IMR-90 (cell line): Measurements from ENCODE around the gene RAB40C. TPM values are rescaled to one million over a fixed set of nuclear protein-coding genes. Genes with fewer than 3 reads are reported as not detected.
A peak's percentile ranks its signal among the peaks of the same experiment; 100 is the strongest.

Source experiments
- ATAC-seq: fragments of 200-7000 bp; cut with Tn5 transposase; 2 replicates; pipeline ENCODE4 v1.9.1; 2020; ENCODE audit warnings: low read depth, mild to moderate bottlenecking, moderate library complexity
- BruUV-seq: library from RNA; stranded (reverse); fragments of 400-500 nt; replicated peaks from 2 replicates; lab custom pipeline; 2021; lab: Mats Ljungman, UMichigan
- CTCF ChIA-PET: fragments of 300-600 bp; formaldehyde crosslinking; extraction: SDS; loops from one replicate; lab custom pipeline; 2021; ENCODE audit warnings: antibody characterized with exemption; lab: Yijun Ruan, JAX
- POLR2A ChIA-PET: fragments of 300-600 bp; sonication (Branson Sonifier 250); formaldehyde crosslinking; loops from one replicate; lab custom pipeline; 2022; ENCODE audit warnings: antibody characterized with exemption; ENCODE audit not compliant: unreplicated experiment; lab: Charles Lee
- DNase-seq: peaks from one replicate; pipeline ENCODE4 v3.0.0; 2013
- H2AFZ ChIP-seq: replicated peaks from 2 replicates; pipeline ENCODE3; 2013; ENCODE audit warnings: low read length, mild to moderate bottlenecking; ENCODE audit not compliant: poor library complexity
- H2AK5ac ChIP-seq: 2 replicates; pipeline ENCODE4 v1.6.1; 2013; ENCODE audit warnings: low read depth, low read length, inconsistent platforms
- H2AK9ac ChIP-seq: replicated peaks from 2 replicates; pipeline ENCODE3; 2013; ENCODE audit warnings: mild to moderate bottlenecking, low read depth, low read length, moderate library complexity; ENCODE audit not compliant: poor library complexity
- H2BK120ac ChIP-seq: 2 replicates; pipeline ENCODE4 v1.6.1; 2013; ENCODE audit warnings: low read depth, low read length, inconsistent platforms
- H2BK15ac ChIP-seq: 3 replicates; pipeline ENCODE4 v1.6.1; 2013; ENCODE audit warnings: low read depth, low read length, inconsistent platforms
- H2BK20ac ChIP-seq: 2 replicates; pipeline ENCODE4 v1.6.1; 2013; ENCODE audit warnings: low read depth, mild to moderate bottlenecking, inconsistent platforms, low read length, moderate library complexity
- H2BK5ac ChIP-seq: 2 replicates; pipeline ENCODE4 v1.6.1; 2013; ENCODE audit warnings: mild to moderate bottlenecking, low read depth, low read length, inconsistent platforms; ENCODE audit not compliant: poor library complexity, severe bottlenecking
- H3K14ac ChIP-seq: replicated peaks from 2 replicates; pipeline ENCODE4 v1.6.1; 2013; ENCODE audit warnings: low read depth, low read length, inconsistent platforms
- H3K18ac ChIP-seq: 2 replicates; pipeline ENCODE4 v1.6.1; 2013; ENCODE audit warnings: low read depth, low read length, control low read depth
- H3K23ac ChIP-seq: 2 replicates; pipeline ENCODE4 v1.6.1; 2013; ENCODE audit warnings: low read depth, low read length, inconsistent platforms
- H3K27ac ChIP-seq: 2 replicates; pipeline ENCODE4 v1.5.1; 2013; ENCODE audit warnings: mild to moderate bottlenecking, control low read depth, low read length; ENCODE audit not compliant: insufficient read depth
- H3K27me3 ChIP-seq: 2 replicates; pipeline ENCODE4 v1.6.1; 2013; ENCODE audit warnings: low read length; ENCODE audit not compliant: control insufficient read depth, insufficient read depth
- H3K36me3 ChIP-seq: 2 replicates; pipeline ENCODE4 v1.6.1; 2013; ENCODE audit warnings: low read length, mixed read lengths; ENCODE audit not compliant: control insufficient read depth, insufficient read depth
- H3K4ac ChIP-seq: 2 replicates; pipeline ENCODE4 v1.6.1; 2013; ENCODE audit warnings: low read depth, low read length, inconsistent platforms
- H3K4me1 ChIP-seq: 2 replicates; pipeline ENCODE4 v1.6.1; 2013; ENCODE audit warnings: low read length, mixed read lengths; ENCODE audit not compliant: control insufficient read depth, insufficient read depth
- H3K4me2 ChIP-seq: 2 replicates; pipeline ENCODE4 v1.6.1; 2013; ENCODE audit warnings: low read depth, mild to moderate bottlenecking, control low read depth, low read length, moderate library complexity
- H3K4me3 ChIP-seq: 2 replicates; pipeline ENCODE4 v1.5.1; 2013; ENCODE audit warnings: low read depth, mild to moderate bottlenecking, control low read depth, low read length, moderate library complexity; ENCODE audit not compliant: insufficient read depth
- H3K56ac ChIP-seq: 2 replicates; pipeline ENCODE4 v1.6.1; 2013; ENCODE audit warnings: low read length, inconsistent platforms; ENCODE audit not compliant: insufficient read depth; ENCODE audit errors: extremely low read depth
- H3K79me1 ChIP-seq, 2 experiments: 2 replicates each; pipeline ENCODE4 v1.6.1; 2013; ENCODE audit warnings: low read length in 2 of 2, inconsistent platforms in 1 of 2, low read depth in 1 of 2
- H3K9ac ChIP-seq: 2 replicates; pipeline ENCODE4 v1.6.1; 2013; ENCODE audit warnings: low read depth, low read length, control low read depth
- H3K9me1 ChIP-seq: 2 replicates; pipeline ENCODE4 v1.6.1; 2013; ENCODE audit warnings: low read length, inconsistent platforms; ENCODE audit not compliant: insufficient read depth
- H3K9me3 ChIP-seq: 2 replicates; pipeline ENCODE4 v1.6.1; 2013; ENCODE audit warnings: low read length; ENCODE audit not compliant: control insufficient read depth, insufficient read depth
- H4K20me1 ChIP-seq: 2 replicates; pipeline ENCODE4 v1.6.1; 2013; ENCODE audit warnings: low read length, inconsistent platforms; ENCODE audit not compliant: insufficient read depth
- H4K5ac ChIP-seq: 2 replicates; pipeline ENCODE4 v1.6.1; 2013; ENCODE audit warnings: mild to moderate bottlenecking, low read depth, low read length, control low read depth
- H4K8ac ChIP-seq, 2 experiments: 2 replicates each; pipeline ENCODE4 v1.6.1; 2013; ENCODE audit warnings: low read depth in 2 of 2, low read length in 2 of 2, control low read depth in 1 of 2, inconsistent platforms in 1 of 2
- H4K91ac ChIP-seq: 2 replicates; pipeline ENCODE4 v1.6.1; 2013; ENCODE audit warnings: low read depth, low read length, inconsistent platforms; ENCODE audit not compliant: insufficient read depth
- CEBPB ChIP-seq: IDR thresholded peaks from 2 replicates; pipeline ENCODE4 v1.6.1; 2012; ENCODE audit warnings: low read depth, low read length, improper control_type of control experiment
- CHD1 ChIP-seq: IDR thresholded peaks from 2 replicates; pipeline ENCODE4 v1.6.1; 2012; ENCODE audit warnings: low read depth, low read length, improper control_type of control experiment
- FOS ChIP-seq: fragments of 150-350 bp; IDR thresholded peaks from 2 replicates; pipeline ENCODE4 v1.6.1; 2016; ENCODE audit warnings: low read depth, low read length
- MAFK ChIP-seq: IDR thresholded peaks from 2 replicates; pipeline ENCODE4 v1.6.1; 2012; ENCODE audit warnings: low read depth, low read length, improper control_type of control experiment
- MAZ ChIP-seq: IDR thresholded peaks from 2 replicates; pipeline ENCODE4 v1.6.1; 2012; ENCODE audit warnings: low read depth, mild to moderate bottlenecking, low read length, improper control_type of control experiment, moderate library complexity, borderline replicate concordance
- MXI1 ChIP-seq: IDR thresholded peaks from 2 replicates; pipeline ENCODE4 v1.6.1; 2012; ENCODE audit warnings: low read depth, mild to moderate bottlenecking, low read length, moderate library complexity, borderline replicate concordance
- POLR2A ChIP-seq: IDR thresholded peaks from 2 replicates; pipeline ENCODE4 v1.6.1; 2012; ENCODE audit warnings: mild to moderate bottlenecking, low read depth, low read length
- RAD21 ChIP-seq: IDR thresholded peaks from 2 replicates; pipeline ENCODE4 v1.6.1; 2012; ENCODE audit warnings: low read length, improper control_type of control experiment
- RCOR1 ChIP-seq: IDR thresholded peaks from 2 replicates; pipeline ENCODE4 v1.6.1; 2012; ENCODE audit warnings: mild to moderate bottlenecking, low read length, improper control_type of control experiment; ENCODE audit not compliant: insufficient replicate concordance
- RFX5 ChIP-seq: IDR thresholded peaks from 2 replicates; pipeline ENCODE4 v1.8.0; 2012; ENCODE audit warnings: low read depth, mild to moderate bottlenecking, low read length, moderate library complexity
- SMC3 ChIP-seq: fragments of 150-350 bp; IDR thresholded peaks from 2 replicates; pipeline ENCODE4 v1.6.1; 2016; ENCODE audit warnings: low read depth, mild to moderate bottlenecking, antibody characterized with exemption, low read length, moderate library complexity
- whole genome bisulfite sequencing, 2 experiments: methylation state at CpG; one replicate each; pipeline versions ENCODE4 v1.1.5 to v1.1.7; 2013; ENCODE audit warnings: missing lambda C conversion rate in 2 of 2; ENCODE audit not compliant: insufficient read length in 1 of 2; ENCODE audit errors: extremely low coverage in 2 of 2; 5-methylcytosine and 5-hydroxymethylcytosine counted together
- dilution Hi-C: fragments of 300-500 bp; cut with HindIII; formaldehyde crosslinking; loops from one replicate; pipeline ENCODE4 v1.14.3; 2018; ENCODE audit warnings: low sequenced_read_pairs; ENCODE audit not compliant: unreplicated experiment
- in situ Hi-C: fragments of 300-500 bp; cut with MboI; formaldehyde crosslinking; loops from 3 replicates; pipeline ENCODE4 v1.14.3; 2019; ENCODE audit warnings: low sequenced_read_pairs, inconsistent platforms, mixed read lengths
- intact Hi-C: fragments of 100-400 bp; cut with micrococcal nuclease; formaldehyde crosslinking; loops from 2 replicates; pipeline ENCODE4 v1.10.0; 2022
- polyA plus RNA-seq, 3 experiments: library from polyadenylated mRNA; depleted of rRNA; stranded (reverse); fragments of >200 nt; gene quantifications; 2 replicates each; pipeline ENCODE4 v1.2.3, GENCODE V29; 2012; ENCODE audit warnings: low replicate concordance in 1 of 3
- total RNA-seq: library from RNA; depleted of rRNA; stranded (reverse); fragments of >200 nt; gene quantifications from 2 replicates; pipeline ENCODE4 v1.2.3, GENCODE V29; 2012
- TF ChIP-seq, protein P1 (sequence below): fragments of 150-350 bp; IDR thresholded peaks from 2 replicates; pipeline ENCODE4 v1.6.1; 2016; ENCODE audit warnings: low read depth, mild to moderate bottlenecking, low read length, moderate library complexity, borderline replicate concordance
- TF ChIP-seq, protein P2 (sequence below): conservative IDR thresholded peaks from 2 replicates; pipeline ENCODE4 v1.5.1; 2012; ENCODE audit warnings: mild to moderate bottlenecking, low read depth, low read length, improper control_type of control experiment

RAB40C gene
- total and polyA plus RNA-seq, 2 of the 4 experiments (the other 2 are of a cell fraction) = 6.8 to 13.7 TPM

DNA sequence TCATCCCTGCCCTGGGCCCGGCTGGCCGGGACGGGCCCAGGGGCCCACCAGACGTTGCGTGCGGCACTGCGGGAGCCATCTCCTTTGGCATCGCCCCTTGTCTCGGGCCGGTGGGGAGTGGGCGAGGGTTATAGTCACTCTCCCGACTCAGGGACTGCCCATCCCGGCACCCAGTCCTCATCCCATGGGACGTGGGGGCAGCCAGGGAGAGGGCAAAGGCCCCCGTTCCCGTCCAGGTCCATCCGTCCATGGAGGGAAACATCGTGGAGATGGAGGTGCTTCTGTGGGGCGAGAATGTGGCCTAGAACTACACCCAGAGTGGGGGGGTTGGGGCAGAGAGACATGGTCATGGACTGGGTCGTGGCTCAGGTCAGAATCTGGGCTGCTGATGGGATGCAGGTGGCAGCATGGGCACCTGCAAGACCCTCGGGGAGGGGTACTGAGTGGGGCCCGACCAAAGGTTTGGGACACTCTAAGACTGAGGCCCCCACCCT is 56.9 kb downstream of the RAB40C start:
- 87% methylated on average over 3 of the region's 22 CpGs; no CpG with 5 or more reads in 1 of the 2 experiments for WGBS, 2 experiments
- H3K23ac ChIP-seq = no peak overlapping the region
- no peak for TF ChIP-seq RCOR1
- no peak for TF ChIP-seq FOS
- no peak for TF ChIP-seq RAD21
- TF ChIP-seq MAFK = no peak
- no peak for TF ChIP-seq CEBPB
- no peak for TF ChIP-seq POLR2A
- no peak for TF ChIP-seq RFX5
- TF ChIP-seq MXI1 = no peak
- TF ChIP-seq, protein P1, sequence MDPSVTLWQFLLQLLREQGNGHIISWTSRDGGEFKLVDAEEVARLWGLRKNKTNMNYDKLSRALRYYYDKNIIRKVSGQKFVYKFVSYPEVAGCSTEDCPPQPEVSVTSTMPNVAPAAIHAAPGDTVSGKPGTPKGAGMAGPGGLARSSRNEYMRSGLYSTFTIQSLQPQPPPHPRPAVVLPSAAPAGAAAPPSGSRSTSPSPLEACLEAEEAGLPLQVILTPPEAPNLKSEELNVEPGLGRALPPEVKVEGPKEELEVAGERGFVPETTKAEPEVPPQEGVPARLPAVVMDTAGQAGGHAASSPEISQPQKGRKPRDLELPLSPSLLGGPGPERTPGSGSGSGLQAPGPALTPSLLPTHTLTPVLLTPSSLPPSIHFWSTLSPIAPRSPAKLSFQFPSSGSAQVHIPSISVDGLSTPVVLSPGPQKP = no peak
- no peak for TF ChIP-seq SMC3
- no peak for TF ChIP-seq MAZ
- no peak for TF ChIP-seq CHD1
- TF ChIP-seq, protein P2, sequence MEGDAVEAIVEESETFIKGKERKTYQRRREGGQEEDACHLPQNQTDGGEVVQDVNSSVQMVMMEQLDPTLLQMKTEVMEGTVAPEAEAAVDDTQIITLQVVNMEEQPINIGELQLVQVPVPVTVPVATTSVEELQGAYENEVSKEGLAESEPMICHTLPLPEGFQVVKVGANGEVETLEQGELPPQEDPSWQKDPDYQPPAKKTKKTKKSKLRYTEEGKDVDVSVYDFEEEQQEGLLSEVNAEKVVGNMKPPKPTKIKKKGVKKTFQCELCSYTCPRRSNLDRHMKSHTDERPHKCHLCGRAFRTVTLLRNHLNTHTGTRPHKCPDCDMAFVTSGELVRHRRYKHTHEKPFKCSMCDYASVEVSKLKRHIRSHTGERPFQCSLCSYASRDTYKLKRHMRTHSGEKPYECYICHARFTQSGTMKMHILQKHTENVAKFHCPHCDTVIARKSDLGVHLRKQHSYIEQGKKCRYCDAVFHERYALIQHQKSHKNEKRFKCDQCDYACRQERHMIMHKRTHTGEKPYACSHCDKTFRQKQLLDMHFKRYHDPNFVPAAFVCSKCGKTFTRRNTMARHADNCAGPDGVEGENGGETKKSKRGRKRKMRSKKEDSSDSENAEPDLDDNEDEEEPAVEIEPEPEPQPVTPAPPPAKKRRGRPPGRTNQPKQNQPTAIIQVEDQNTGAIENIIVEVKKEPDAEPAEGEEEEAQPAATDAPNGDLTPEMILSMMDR = no peak

More for the DNA sequence above, 56.9 kb downstream of the RAB40C start:
- no peak overlapping the region for H3K4me2 ChIP-seq
- H3K79me1 ChIP-seq = peaks cover 13 to 55% of the 10 kb centered on the region in 2 experiments; a peak in 3 of 4 replicates
- H3K9me1 ChIP-seq = peaks cover 15% of the 10 kb centered on the region
- no peak overlapping the region for H3K27ac ChIP-seq
- no peaks in the 10 kb centered on the region for H3K9me3 ChIP-seq
- intact Hi-C loops = no loop called here
- H2AK5ac ChIP-seq = no peak overlapping the region
- DNase-seq (no peak), ATAC-seq (no peak)
- no peak overlapping the region for H3K56ac ChIP-seq
- H2BK120ac ChIP-seq = no peak overlapping the region
- H2AK9ac ChIP-seq = no peak overlapping the region
- H2AFZ ChIP-seq = peak overlapping the region; percentile 23
- H3K9ac ChIP-seq = no peak overlapping the region
- no peaks in the 10 kb centered on the region for H3K27me3 ChIP-seq
- H4K5ac ChIP-seq = no peak overlapping the region
- peaks cover 21% of the 10 kb centered on the region for H3K4me1 ChIP-seq
- ChIA-PET CTCF (no interaction called here), POLR2A (no interaction called here)
- H4K8ac ChIP-seq = no peak overlapping the region
- no peak overlapping the region for H2BK20ac ChIP-seq
- no peak overlapping the region for H2BK15ac ChIP-seq
- no peak overlapping the region for H3K18ac ChIP-seq
- H4K20me1 ChIP-seq = no peaks in the 10 kb centered on the region; the same call in 1 of the 2 replicates
- H3K36me3 ChIP-seq = no peaks in the 10 kb centered on the region
- no peak overlapping the region for H2BK5ac ChIP-seq
- in situ Hi-C loops = loop anchor here (10.0 kb wide), 1 partner anchor 252 kb away; the partner anchor contains the start of gene NME4
- no TSS peak for BruUV-seq
- dilution Hi-C loops = no loop called here
- no peak overlapping the region for H3K14ac ChIP-seq
- H4K91ac ChIP-seq = no peak overlapping the region
- H3K4me3 ChIP-seq = no peak overlapping the region
- no peak overlapping the region for H3K4ac ChIP-seq
